Adrenal gland (tissue), 12 donors: Measurements from ENCODE around the gene AGPAT2. TPM values are rescaled to one million over a fixed set of nuclear protein-coding genes. Genes with fewer than 3 reads are reported as not detected.

ENCODE experiments used
- DNase-seq, 7 donors: peaks; one replicate each; pipeline ENCODE4 v3.0.0-alpha.2; 2019 to 2020
- H3K27ac ChIP-seq, 5 donors: fragments of 200-600 bp; sonication (generic) in 4 of 5; 1 replicate in 3 of 5; 2 replicates in 2 of 5; pipeline versions ENCODE4 v1.5.1 to v1.8.0; 2016 to 2020; ENCODE audit warnings: mild to moderate bottlenecking in 1 of 5
- H3K27me3 ChIP-seq: fragments of 200-600 bp; 2 replicates; pipeline ENCODE4 v1.8.0; 2021
- H3K36me3 ChIP-seq, 2 donors: fragments of 200-600 bp; replicated peaks in 1 of 2; 1 replicate in 1 of 2; 2 replicates in 1 of 2; pipeline versions ENCODE4 v1.5.1 to v1.8.0; 2018 to 2022
- H3K4me1 ChIP-seq, 2 donors: fragments of 200-600 bp; replicated peaks in 1 of 2; 1 replicate in 1 of 2; 2 replicates in 1 of 2; pipeline versions ENCODE4 v1.5.1 to v1.8.0; 2018 to 2021
- H3K4me3 ChIP-seq, 4 donors: fragments of 200-600 bp; sonication (generic) in 3 of 4; one replicate each; pipeline ENCODE4 v1.5.1; 2016 to 2018
- H3K9me3 ChIP-seq, 3 donors: fragments of 200-600 bp; sonication (generic) in 1 of 3; replicated peaks in 1 of 3; 1 replicate in 2 of 3; 2 replicates in 1 of 3; pipeline versions ENCODE4 v1.5.1 to v1.8.0; 2016 to 2021
- CTCF ChIP-seq, 6 experiments: fragments of 450-650 bp in 4 of 6; fragments of 200-600 bp in 2 of 6; sonication (generic) in 1 of 6; IDR thresholded peaks; 1 replicate in 5 of 6; 2 replicates in 1 of 6; pipeline versions ENCODE4 v1.5.1 to v1.8.0; 2016 to 2021; ENCODE audit warnings: antibody characterized with exemption in 6 of 6, mild to moderate bottlenecking in 2 of 6, moderate library complexity in 1 of 6
- POLR2A ChIP-seq, 2 donors: fragments of 450-650 bp; IDR thresholded peaks; one replicate each; pipeline ENCODE4 v1.6.1; 2017; ENCODE audit warnings: antibody characterized with exemption in 2 of 2, mild to moderate bottlenecking in 2 of 2, moderate library complexity in 1 of 2
- WGBS, 4 donors: extraction: QIAGEN DNeasy Blood & Tissue Kit in 2 of 4; methylation state at CpG; one replicate each; pipeline versions ENCODE4 v1.1.5 to v1.1.7; 2013 to 2017; 5-methylcytosine and 5-hydroxymethylcytosine counted together
- intact Hi-C, 2 donors: fragments of 100-400 bp; cut with DNase I; formaldehyde crosslinking; loops; one replicate each; pipeline versions ENCODE4 v1.14.1 to v1.15.0; 2022 to 2023
- microRNA counts, 2 donors: library from miRNA; unstranded; fragments of <30 nt; microRNA quantifications; one replicate each; lab custom pipeline; 2016
- microRNA-seq, 3 donors: library from miRNA; unstranded; fragments of <30 nt; microRNA quantifications; one replicate each; pipeline ENCODE4, GENCODE V29; 2017 to 2020
- polyA plus RNA-seq, 3 donors: library from polyadenylated mRNA; stranded (reverse); fragments of 200-250 nt in 2 of 3; fragments of 350-450 nt in 1 of 3; fragmentation: Illumina TruSeq in 1 of 3; extraction: RNeasy Lipid Tissue Mini Kit (QIAGEN cat#74804) in 1 of 3; gene quantifications; one replicate each; pipeline ENCODE4 v1.2.3, GENCODE V29; 2013 to 2014
- small RNA-seq, 2 donors: library from RNA; depleted of rRNA; stranded (forward); fragments of <200 nt; gene quantifications; one replicate each; pipeline ENCODE3, GENCODE V24; 2016
- total RNA-seq, 9 donors: library from RNA; depleted of rRNA in 4 of 9; stranded (reverse); fragments of >200 nt in 4 of 9; fragments of 120-200 nt in 1 of 9; fragmentation: NEBNext Ultra II Directional in 1 of 9; extraction: Animal tissue kit (Norgen Biotek cat#: 25700) in 1 of 9; gene quantifications; one replicate each; pipeline versions ENCODE4 v1.1.0 to v1.2.4, GENCODE V29; 2013 to 2023
- donor health status: healthy with polysubstance abuse.
- donor health status: Bipolar disorder and iron deficiency.
- donor health status: DM: yes; HTN: yes; CAD: no.
- donor health status: DM: no; HTN: no; CAD: no.
- donor health status: DM: no; HTN: no; CAD: no.
- donor health status: DM: yes; HTN: yes; CAD: no.

AGPAT2 gene
- total and polyA plus RNA-seq, 12 donors: 6.4 to 274 (median 48.0) TPM

- Histone ChIP-seq H3K27me3 (no peaks in the 10 kb centered on the region), H3K27ac (no peak overlapping the region), H3K4me3 (no peak overlapping the region), H3K36me3 (no peaks in the 10 kb centered on the region), H3K4me1 (peaks cover 0 to 22% of the 10 kb centered on the region in 2 donors), H3K9me3 (no peaks in the 10 kb centered on the region)
- no peak for DNase-seq
- TF ChIP-seq POLR2A (IDR thresholded peaks at IDR 0.05) (no peak), CTCF (IDR thresholded peaks at IDR 0.05) (no peak)
- intact Hi-C loops: loop anchor here in 1 of 2 donors (5.0 kb wide), 1 partner anchor 82 kb away; no protein-coding TSS in a partner anchor
- 72 to 83% (median 81%) methylated on average over 9 to 13 of the region's 13 CpGs for WGBS, 4 donors
Observed at GRCh38 chr9:136623842-136624183, 63.4 kb downstream of the AGPAT2 start.

MicroRNAs encoded within 50 kb of the gene (microRNA counts, 767-probe panel; counts per million panel counts)
- 7,486 to 9,032 counts per million in 2 donors for microRNA hsa-miR-126-3p (lab: Ali Mortazavi, UCI)

Small RNAs within 50 kb of the gene (microRNA-seq; reads per million reads assigned to microRNA genes)
- gene MIR126: 86,951 to 107,966 (median 103,197) reads per million in 3 donors

Small RNAs within 50 kb of the gene (small RNA-seq; reads per million reads assigned to genes)
- 1,297 to 1,688 reads per million in 2 donors for gene MIR126

Other genes with a start within 250 kb of the AGPAT2 start
- 10 to 100 TPM in 5 of 9 donors, 1 to 10 TPM in 4; 5.3 to 17.5 (median 10.0) TPM for gene INPP5E, start 247.6 kb downstream of the AGPAT2 start, total RNA-seq
- 10 to 100 TPM in 2 of 3 donors, 1 to 10 TPM in 1; 2.3 to 27.1 (median 16.6) TPM for gene INPP5E, start 247.6 kb downstream of the AGPAT2 start, polyA plus RNA-seq
- gene SEC16A, start 204.4 kb downstream of the AGPAT2 start, total RNA-seq: 100 to 1,000 TPM in 1 of 9 donors, 10 to 100 TPM in 8; 18.8 to 107 (median 56.0) TPM
- 10 to 100 TPM; 52.0 to 81.6 (median 77.0) TPM for gene SEC16A, start 204.4 kb downstream of the AGPAT2 start, polyA plus RNA-seq
- gene NOTCH1, start 141.4 kb downstream of the AGPAT2 start, total RNA-seq: 10 to 100 TPM in 8 of 9 donors, 1 to 10 TPM in 1; 1.6 to 31.5 (median 24.4) TPM
- 10 to 100 TPM in 1 of 3 donors, 1 to 10 TPM in 1, under 1 TPM in 1; 0.81 to 21.2 (median 6.2) TPM for gene NOTCH1, start 141.4 kb downstream of the AGPAT2 start, polyA plus RNA-seq
- 100 to 1,000 TPM in 2 of 9 donors, 10 to 100 TPM in 7; 32.4 to 158 (median 77.1) TPM for gene EGFL7, start 24.5 kb downstream of the AGPAT2 start, total RNA-seq
- 100 to 1,000 TPM in 2 of 3 donors, 1 to 10 TPM in 1; 1.9 to 452 (median 190) TPM for gene EGFL7, start 24.5 kb downstream of the AGPAT2 start, polyA plus RNA-seq
- gene DIPK1B, start 25.1 kb upstream of the AGPAT2 start, total RNA-seq: 10 to 100 TPM in 4 of 9 donors, 1 to 10 TPM in 5; 2.9 to 17.8 (median 5.9) TPM
- 10 to 100 TPM in 2 of 3 donors, 1 to 10 TPM in 1; 1.4 to 19.2 (median 16.3) TPM for gene DIPK1B, start 25.1 kb upstream of the AGPAT2 start, polyA plus RNA-seq
- gene LCN10, start 55.5 kb upstream of the AGPAT2 start, total RNA-seq: 1 to 10 TPM in 1 of 9 donors, under 1 TPM in 2, not detected in 6; 0.17 to 1.4 (median 0.23) TPM
- 1 to 10 TPM in 2 of 3 donors, under 1 TPM in 1; 0.11 to 9.5 (median 2.4) TPM for gene LCN10, start 55.5 kb upstream of the AGPAT2 start, polyA plus RNA-seq
- gene LCN6, start 61.1 kb upstream of the AGPAT2 start, total RNA-seq: 10 to 100 TPM in 1 of 9 donors, 1 to 10 TPM in 1, under 1 TPM in 2, not detected in 5; 0.43 to 25.4 (median 1.1) TPM
- 10 to 100 TPM in 1 of 3 donors, 1 to 10 TPM in 1, not detected in 1; 2.8 to 20.8 TPM for gene LCN6, start 61.1 kb upstream of the AGPAT2 start, polyA plus RNA-seq
- gene LCN8, start 70.8 kb upstream of the AGPAT2 start, total RNA-seq: not detected
- gene LCN8, start 70.8 kb upstream of the AGPAT2 start, polyA plus RNA-seq: not detected
- not detected for gene LCN15, start 77.1 kb upstream of the AGPAT2 start, total RNA-seq
- not detected for gene LCN15, start 77.1 kb upstream of the AGPAT2 start, polyA plus RNA-seq
- gene TMEM141, start 103.9 kb upstream of the AGPAT2 start, total RNA-seq: 10 to 100 TPM; 31.3 to 78.7 (median 58.1) TPM
- 10 to 100 TPM; 46.7 to 94.8 (median 76.3) TPM for gene TMEM141, start 103.9 kb upstream of the AGPAT2 start, polyA plus RNA-seq
- gene CCDC183, start 108.9 kb upstream of the AGPAT2 start, total RNA-seq: 1 to 10 TPM in 6 of 9 donors, under 1 TPM in 2, not detected in 1; 0.46 to 3.3 (median 1.7) TPM
- gene CCDC183, start 108.9 kb upstream of the AGPAT2 start, polyA plus RNA-seq: 10 to 100 TPM in 1 of 3 donors, 1 to 10 TPM in 1, under 1 TPM in 1; 0.60 to 17.5 (median 2.4) TPM
- 10 to 100 TPM; 20.9 to 82.0 (median 56.6) TPM for gene RABL6, start 120.5 kb upstream of the AGPAT2 start, total RNA-seq
- 100 to 1,000 TPM in 1 of 3 donors, 10 to 100 TPM in 2; 24.0 to 150 (median 71.1) TPM for gene RABL6, start 120.5 kb upstream of the AGPAT2 start, polyA plus RNA-seq
- 1 to 10 TPM in 8 of 9 donors, under 1 TPM in 1; 0.42 to 7.1 (median 3.4) TPM for gene AJM1, start 155.0 kb upstream of the AGPAT2 start, total RNA-seq
- gene AJM1, start 155.0 kb upstream of the AGPAT2 start, polyA plus RNA-seq: 10 to 100 TPM in 1 of 3 donors, 1 to 10 TPM in 1, under 1 TPM in 1; 0.33 to 13.7 (median 3.2) TPM
- gene PHPT1, start 162.0 kb upstream of the AGPAT2 start, total RNA-seq: 100 to 1,000 TPM in 7 of 9 donors, 10 to 100 TPM in 2; 73.9 to 267 (median 171) TPM
- 100 to 1,000 TPM in 2 of 3 donors, 10 to 100 TPM in 1; 75.8 to 330 (median 214) TPM for gene PHPT1, start 162.0 kb upstream of the AGPAT2 start, polyA plus RNA-seq
- gene MAMDC4, start 164.9 kb upstream of the AGPAT2 start, total RNA-seq: 10 to 100 TPM in 1 of 9 donors, 1 to 10 TPM in 8; 1.3 to 13.8 (median 4.6) TPM
- 10 to 100 TPM in 2 of 3 donors, under 1 TPM in 1; 0.57 to 30.6 (median 11.6) TPM for gene MAMDC4, start 164.9 kb upstream of the AGPAT2 start, polyA plus RNA-seq
- gene EDF1, start 178.9 kb upstream of the AGPAT2 start, total RNA-seq: 100 to 1,000 TPM; 228 to 557 (median 426) TPM
- gene EDF1, start 178.9 kb upstream of the AGPAT2 start, polyA plus RNA-seq: 1,000 to 10,000 TPM in 2 of 3 donors, 100 to 1,000 TPM in 1; 649 to 1,113 (median 1,099) TPM
- gene TRAF2, start 199.1 kb upstream of the AGPAT2 start, total RNA-seq: 10 to 100 TPM in 5 of 9 donors, 1 to 10 TPM in 4; 3.8 to 16.9 (median 10.3) TPM
- 10 to 100 TPM in 2 of 3 donors, 1 to 10 TPM in 1; 3.4 to 24.7 (median 13.2) TPM for gene TRAF2, start 199.1 kb upstream of the AGPAT2 start, polyA plus RNA-seq